GM12873 (cell line): ENCODE data around the gene NCAM1.

ENCODE experiments used
- CTCF ChIP-seq: IDR thresholded peaks from 2 replicates; pipeline ENCODE4 v1.5.1; 2012; ENCODE audit warnings: low read depth, mild to moderate bottlenecking, moderate library complexity, low read length, control low read depth; ENCODE audit not compliant: insufficient read depth; ENCODE audit errors: missing control alignments

Gene NCAM1

GRCh38 chr11:113046866-113047265 is 85.6 kb downstream of the NCAM1 start:
- no peak for TF ChIP-seq CTCF

DNA sequence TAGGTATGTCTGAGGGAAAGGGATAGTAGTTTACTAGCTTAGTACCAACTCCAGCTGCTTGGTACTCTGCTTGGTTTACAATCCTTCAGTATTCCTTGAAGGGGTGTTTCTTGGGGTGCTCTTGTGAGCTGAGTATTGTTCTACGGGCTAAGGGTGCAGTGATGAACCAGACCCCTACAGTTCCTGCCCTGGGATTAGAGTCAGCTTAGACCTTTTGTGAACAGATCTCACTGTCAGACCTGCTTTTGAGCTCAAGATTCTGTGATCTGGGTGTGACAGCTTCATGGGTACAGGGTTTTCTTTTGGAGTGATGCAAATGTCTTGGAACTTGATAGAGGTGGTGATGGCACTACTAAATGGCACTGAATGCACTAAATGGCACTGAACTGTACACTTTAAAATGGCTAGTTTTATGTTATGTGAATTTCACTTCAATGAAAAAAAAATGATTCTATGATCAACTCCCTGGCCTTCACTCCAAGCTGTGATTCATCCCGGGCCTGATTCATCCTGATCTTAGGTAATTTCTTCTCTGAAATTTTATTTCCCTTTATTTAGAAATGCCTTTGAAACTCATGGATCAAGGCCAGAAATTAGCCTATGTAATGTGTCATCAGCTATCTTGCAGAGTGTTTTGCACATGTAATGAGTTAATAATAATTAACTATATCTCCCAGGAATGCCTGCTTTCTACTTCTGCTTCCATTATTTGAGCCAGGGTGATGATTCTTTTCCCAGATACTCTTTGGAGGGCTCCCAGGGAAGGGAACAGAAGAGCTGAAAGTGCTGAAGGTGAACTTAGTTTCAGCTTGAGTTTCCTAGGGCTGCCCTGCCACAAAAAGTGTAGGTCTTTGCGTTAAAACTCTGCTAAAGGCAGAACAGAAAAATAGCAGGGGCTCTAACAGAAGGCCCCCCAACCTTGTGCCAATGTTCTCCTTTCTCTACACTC is 87.9 kb downstream of the NCAM1 start:
- no peak for TF ChIP-seq CTCF

DNA sequence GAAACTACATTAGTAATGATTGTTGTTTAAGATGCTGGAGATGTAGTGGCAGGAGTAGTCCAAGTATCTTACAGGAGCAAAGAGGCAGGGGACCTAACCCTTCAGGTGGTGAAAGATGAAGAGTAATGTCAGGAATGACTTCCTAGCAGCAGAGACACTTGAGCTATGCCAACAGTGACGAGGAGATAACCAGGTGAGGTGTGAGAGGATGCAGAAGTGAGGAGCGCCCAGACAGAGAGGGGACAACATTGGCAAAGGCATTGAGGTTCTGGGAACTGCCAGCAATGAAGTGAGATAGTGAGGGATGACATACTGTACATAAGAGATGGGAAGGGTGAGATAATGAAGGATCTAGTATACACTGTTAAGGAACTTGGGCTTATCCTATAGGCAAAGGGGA is 95.8 kb downstream of the NCAM1 start:
- no peak for TF ChIP-seq CTCF

DNA sequence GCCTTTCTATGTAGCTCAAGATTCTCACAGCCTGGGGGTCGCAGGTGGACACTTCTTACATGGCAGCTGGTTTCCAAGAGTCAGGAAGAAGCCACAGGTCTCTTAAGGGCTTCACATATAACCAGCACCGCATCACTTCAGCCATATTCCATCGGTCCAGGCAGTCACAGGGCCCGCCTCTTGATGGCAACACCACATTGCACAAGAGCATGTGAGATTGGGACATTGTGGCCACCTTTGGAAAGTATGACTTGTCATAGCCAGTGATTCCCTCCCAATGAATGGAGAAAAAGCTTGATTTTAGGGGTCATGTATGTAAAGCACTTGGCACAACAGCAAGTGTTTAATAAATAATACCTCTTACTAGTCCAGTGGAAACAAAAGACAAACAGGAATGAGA is 98.3 kb downstream of the NCAM1 start:
- no peak for TF ChIP-seq CTCF

DNA sequence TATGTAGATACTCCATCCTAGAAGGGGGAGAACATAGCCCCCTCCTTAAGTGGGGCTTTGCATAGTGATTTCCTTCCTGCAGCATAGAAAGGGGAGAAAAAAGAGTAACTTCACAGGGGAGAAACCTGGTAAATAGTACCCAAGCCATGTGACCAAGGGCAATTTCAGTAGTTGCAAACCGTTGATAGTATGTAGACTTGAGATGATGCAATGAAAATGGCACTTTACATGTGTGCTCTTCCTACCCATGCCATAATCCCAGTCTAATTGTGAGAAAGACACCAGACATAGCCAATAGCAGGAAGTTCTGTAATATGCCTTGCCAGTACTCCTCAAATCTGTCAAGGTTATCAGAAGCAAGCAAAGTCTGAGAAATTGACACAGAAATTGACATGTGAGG is 104.1 kb downstream of the NCAM1 start:
- no peak for TF ChIP-seq CTCF

DNA sequence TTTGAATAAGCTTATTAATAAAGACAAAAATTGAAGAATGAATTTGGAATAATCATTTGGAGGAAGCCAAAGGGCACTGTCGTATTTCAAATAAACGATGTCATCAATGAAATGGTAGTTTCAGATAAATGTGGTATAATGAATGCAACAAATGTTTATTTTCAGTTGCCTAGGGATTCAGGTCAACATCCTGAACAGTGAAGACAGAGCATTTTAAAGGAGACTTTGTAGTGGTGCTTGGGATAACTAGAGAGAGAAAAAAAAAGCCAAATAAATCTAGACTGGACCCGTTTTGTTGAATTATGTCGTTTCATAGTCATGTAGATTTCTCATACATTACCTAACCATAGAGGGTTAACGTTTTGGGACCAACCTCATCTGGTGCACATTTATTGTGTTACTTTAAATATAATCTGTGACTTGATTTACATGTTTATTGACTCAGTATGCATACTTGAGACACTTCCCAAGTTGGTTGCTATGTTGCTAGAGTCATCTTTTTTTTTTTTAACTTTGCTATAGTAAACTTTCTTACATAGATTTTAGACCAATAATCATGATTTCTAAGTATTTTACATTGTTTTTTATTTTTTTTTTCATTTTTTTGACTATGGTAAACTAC is 111.1 kb downstream of the NCAM1 start:
- no peak for TF ChIP-seq CTCF

DNA sequence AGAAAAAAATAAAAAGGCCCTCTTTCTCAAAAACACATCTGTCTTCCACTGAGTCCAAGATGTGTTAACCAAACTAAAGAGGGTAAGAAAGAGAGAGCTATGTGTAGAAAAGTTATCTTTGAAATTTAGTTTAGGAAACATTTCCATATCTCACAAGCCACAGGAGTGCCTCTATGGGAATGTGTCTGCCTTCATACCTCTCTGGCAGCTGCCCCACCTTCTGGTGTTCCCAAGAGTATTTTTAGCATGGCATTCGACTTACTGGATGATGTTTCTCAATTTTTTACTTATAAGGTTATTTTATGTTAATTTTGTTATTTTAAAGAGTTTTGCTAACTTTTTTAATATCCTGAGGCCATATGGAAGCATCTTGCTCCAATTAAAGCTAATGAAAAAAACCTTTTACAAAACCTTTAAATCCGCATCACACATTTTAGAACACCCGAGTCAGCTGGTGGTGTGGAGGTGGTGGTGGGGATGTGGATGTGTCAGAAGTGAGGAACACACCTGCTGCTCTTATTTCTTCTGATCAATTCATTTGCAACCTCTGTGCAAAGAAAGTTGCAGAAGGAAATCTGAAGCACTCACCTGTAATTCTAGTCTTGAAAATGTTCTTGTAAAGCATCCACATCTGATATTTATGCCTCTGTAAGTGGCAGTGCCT is 112.2 kb downstream of the NCAM1 start:
- TF ChIP-seq CTCF, result no peak
